Activated CD4-positive, alpha-beta T cell treated with anti-CD3 and anti-CD28 coated beads, Interleukin-10, Interleukin-2, amounts not matched to agents 100 ng/mL and 50 ng/mL, durations not matched to agents 16 hours and 8 hours (primary cell): ENCODE data around the gene NFATC1.
"Not testable (repeated sequence)": the region's sequence is repeated elsewhere in the genome, so short reads cannot be mapped to it uniquely, and the experiment has no call there.

Experiments used
- DNase-seq: peaks from one replicate; pipeline ENCODE4 v3.0.0-alpha.2; 2020

NFATC1 gene

DNA sequence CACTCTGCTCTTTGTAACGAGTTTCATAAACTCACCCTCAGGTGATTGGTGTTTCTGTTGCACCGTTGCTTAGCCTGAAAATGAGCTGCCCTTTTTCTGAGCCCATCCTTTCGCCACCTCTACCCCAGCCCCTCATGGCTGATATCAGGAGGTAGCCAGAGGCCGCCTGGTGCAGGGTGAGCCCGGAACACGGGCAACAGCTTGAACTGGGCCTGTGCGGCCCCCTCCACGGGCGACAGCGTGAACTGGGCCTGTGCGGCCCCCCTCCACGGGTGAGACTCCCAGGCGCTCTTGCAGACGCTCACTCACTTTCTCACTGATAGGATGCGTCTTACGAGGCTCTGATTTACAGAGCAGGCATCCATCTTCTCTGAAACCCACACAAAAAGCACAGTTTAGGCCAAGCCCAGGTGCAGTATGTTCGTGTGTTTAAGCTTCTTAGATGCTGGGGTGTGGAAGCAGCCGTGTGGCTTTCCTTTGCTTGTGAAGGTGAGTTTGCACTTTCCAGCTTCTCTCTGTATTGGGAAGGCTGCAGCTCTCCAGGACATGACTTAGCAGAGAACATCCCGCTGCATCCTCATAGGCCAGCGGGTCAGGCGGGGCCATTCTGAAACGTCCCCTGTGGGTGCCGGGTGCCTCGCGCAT is 83.5 kb downstream of the NFATC1 start:
- no peak for DNase-seq

- DNase-seq: no peak
Measured at GRCh38 chr18:79479761-79480161, 84.0 kb downstream of the NFATC1 start.

DNA sequence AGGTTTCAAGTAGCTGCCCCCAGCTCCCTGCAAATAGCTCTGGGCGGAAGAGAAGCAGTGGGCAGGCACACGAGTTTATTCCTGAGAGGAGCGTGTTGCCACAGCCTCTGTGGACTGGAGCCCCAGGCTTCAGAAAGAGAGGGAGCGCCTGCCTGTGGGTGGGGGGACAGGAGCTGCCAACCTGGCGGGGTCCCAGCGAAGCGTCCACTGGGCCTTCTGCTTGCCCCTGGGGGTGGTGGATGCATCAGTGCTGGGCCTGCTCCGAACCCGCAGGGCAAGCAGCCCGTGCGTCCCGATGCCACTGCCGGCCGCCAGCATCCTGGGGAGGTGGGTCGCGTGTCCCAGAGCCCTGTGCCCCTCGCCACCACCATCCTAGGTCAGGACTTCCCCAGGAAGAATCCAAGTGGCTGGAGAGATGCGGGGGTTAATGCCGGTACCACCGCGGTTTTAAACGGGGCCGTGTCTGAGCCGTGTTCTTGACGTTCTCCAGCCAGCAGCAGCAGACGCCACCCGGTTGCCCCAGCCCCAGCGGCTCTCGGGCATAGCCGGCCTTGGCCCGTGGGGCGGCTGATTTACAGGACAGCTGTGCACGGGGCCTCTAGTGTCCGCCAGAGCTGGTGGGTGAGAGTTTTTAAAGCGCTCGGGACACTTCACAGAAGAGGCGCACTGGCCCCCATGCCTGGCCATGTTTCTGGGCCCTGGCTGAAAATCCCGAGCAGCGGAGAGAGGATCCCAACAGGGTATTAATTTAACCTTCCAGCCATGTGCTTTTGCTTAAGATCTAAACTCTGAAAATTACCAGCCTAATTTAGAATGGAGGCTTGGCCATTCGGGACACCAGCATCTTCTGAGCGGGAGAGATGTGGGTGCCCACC is 84.7 kb downstream of the NFATC1 start:
- no peak for DNase-seq

DNA sequence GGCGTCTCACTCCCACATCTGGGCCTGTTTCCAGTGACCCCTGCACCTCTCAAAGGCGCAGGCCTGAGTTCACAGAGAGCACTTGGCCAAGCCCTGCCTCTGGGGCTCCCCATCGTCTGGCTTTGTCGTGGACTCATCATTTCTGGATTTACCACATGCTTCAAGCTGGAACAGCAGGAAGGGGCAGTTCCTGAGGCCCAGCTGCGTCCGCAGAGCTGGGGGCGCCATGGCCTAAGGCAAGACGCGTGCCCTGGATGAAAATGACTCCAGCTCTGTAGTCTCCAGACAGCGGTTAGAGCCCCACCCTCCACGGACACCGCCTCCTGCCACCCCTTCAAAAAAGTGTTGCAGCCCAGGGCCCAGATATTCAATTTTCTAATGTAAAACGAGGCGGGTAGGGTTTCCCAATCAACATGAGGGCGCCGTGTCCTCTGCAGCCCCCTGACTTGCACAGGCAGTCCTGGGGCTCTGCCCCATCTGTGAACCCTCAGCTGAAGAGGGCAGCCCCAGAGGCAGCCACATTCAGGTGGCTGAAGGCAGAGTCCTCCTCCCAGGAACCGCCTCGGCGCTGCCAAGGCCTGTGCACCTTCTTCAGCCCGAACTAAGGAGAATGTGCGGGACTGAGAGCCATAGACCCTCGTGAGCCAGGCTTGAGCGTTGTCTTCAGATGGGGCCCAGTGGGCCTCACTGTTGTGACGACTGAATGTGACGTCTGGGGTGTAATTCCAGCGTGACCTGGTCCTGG is 85.5 kb downstream of the NFATC1 start:
- DNase-seq: no peak

- not testable (repeated sequence) for DNase-seq
Measured at GRCh38 chr18:79483393-79483792, 87.7 kb downstream of the NFATC1 start.

DNA sequence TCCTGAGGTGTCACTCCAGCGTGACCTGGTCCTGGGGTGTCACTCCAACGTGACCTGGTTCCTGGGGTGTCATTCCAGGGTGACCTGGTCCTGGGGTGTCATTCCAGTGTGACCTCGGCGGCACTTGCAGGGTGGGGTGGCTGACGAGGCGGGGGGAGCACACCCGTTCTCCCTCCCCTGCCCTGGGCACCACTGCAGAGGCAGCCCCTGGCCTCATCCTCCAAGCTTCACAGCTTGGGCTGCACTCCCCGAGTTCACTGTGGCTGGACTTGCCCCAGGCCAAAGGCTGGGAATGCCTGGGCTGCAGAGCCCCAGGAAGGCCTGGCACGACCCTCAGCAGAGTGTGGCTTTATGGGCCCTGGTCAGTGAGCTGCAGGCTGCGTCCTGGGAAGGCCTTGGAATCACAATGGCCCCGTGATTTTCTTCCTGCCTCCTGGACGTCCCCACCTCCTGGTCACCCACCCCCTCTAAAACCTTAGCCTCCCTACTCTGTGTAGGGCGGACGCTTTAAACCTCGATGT is 88.3 kb downstream of the NFATC1 start:
- no peak for DNase-seq

- no peak for DNase-seq
Measured at GRCh38 chr18:79484661-79485621, 89.2 kb downstream of the NFATC1 start.

- DNase-seq: no peak
Measured at GRCh38 chr18:79485788-79486355, 90.1 kb downstream of the NFATC1 start.

DNA sequence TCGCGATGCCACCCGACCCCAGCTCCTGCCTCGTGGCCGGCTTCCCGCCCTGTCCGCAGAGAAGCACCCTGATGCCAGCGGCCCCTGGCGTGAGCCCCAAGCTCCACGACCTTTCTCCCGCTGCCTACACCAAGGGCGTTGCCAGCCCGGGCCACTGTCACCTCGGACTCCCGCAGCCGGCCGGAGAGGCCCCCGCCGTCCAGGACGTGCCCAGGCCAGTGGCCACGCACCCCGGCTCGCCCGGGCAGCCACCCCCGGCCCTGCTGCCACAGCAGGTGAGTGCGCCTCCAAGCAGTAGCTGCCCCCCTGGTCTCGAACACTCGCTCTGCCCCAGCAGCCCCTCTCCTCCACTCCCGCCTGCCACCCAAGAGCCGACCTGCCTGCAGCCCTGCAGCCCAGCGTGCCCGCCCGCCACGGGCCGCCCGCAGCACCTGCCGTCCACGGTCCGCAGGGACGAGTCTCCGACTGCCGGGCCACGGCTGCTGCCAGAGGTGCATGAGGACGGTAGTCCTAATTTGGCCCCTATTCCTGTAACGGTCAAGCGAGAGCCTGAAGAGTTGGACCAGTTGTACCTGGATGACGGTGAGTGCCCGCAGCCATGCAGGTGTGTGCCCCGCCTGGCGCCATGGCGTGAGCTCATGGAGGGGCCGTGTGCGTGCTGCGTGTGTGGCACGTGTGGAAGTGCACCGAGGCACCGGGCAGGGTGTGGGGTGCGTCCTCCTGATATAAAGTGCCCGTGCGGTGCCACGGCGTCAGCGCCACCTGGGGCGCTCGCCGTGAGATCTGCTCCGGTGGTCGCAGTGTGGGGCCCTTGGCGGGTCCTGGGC is 90.8 kb downstream of the NFATC1 start:
- no peak for DNase-seq

DNA sequence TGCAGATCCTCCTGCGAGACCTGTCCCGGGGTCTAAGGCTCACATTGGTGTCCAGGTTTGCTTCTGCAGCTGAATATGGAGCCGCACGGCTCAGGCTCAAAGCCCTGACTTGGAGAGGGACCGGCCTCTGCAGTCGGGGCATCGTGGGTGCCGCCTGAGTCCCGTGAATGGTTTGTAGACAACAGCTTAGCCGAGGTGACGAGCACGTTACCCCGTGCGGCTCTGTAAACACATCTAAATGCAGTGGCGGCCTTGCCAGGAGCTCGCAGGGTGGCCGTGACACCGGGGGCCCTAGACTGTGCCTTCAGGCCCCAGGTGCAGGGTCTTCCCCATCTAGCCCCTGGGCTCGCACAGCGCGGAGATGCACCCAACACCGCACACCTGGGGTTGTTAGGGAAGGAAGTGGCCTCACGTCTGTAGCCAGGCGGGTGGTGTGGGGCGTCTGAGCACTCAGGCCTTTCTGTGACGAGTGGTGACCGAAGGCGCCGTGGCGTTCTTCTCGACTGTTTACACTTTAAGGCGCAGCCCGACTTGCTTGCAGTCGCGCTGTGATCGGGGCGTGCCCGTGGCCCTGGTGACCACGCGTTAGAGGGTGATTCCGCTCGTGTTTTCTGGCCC is 91.6 kb downstream of the NFATC1 start:
- DNase-seq: no peak

GRCh38 chr18:79487801-79488201 is 92.1 kb downstream of the NFATC1 start:
- DNase-seq: no peak

DNA sequence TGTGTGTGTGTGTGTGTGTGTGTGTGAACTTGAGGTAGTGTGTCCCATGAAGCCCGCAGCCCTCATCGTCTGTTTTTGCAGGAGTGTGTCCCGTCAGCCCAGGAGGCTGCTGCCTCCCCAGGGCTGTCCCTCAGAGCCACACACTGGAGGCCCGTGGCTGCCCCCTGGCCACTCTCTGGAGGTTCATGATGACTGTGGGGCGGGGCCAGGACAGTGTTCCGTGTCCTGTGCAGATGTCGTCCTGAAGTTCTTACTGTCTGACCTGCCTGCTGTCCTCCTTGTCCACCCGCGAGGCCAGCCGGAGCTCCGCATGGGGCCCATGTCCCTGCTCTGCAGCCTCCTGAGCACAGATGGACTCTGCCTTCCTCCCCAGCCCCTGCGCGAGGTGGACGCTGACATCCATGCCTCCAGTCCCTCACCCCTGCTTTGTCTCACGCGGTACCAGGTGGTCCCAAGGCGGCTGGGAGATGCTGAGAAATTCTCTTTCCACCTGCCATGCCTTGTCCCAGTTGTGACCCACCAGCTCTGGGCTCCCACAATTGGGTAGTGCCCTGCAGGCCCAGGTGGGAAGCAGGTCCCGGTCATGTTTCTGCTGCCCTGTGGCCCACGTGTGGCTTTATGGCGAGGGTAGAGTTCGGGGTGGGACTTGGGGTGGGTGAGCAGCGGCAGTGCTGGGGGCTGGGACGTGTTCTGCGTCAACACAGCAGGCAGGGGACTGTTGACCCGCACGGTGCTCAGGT is 92.8 kb downstream of the NFATC1 start:
- no peak for DNase-seq

DNA sequence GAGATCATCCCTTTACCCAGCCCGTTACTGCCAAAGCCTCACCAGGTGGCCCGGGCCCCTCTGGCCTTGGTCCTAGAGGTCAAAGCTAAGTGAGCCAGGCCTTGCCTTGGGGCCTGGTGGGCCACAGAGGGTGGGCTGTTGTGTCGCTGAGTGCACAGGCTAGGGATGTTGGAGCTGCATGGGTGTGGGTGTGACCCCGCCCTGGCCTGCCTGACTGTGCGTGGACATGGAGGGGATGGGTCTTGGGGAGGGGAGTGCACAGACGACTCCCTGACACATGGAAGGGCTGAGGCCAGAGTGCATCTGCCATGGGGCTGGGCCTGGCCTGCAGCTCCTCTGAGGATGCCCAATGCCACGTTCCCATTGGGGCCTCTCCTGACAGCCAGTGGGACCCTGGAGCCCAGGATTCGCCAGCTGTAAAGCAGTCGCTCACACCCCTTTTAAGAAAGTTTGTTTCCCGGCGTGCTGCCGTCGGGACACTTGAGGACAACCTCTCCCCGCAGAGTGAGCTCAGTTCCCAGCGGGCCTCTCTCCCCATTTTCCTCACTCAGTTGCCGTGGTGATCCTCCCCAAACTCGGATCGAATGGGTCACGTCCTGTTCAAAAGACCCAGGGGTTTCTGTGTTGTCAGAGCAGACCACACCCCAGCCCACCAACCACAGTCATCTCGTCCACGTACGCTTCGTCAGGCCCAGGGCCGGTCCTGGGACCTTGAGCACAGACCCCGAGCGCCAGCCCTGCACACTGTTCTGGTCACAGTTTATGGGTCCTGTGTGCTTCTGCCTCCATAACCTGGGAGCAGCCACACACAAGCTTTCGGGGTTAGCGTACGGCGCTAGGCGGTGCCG is 93.5 kb downstream of the NFATC1 start:
- no peak for DNase-seq

DNA sequence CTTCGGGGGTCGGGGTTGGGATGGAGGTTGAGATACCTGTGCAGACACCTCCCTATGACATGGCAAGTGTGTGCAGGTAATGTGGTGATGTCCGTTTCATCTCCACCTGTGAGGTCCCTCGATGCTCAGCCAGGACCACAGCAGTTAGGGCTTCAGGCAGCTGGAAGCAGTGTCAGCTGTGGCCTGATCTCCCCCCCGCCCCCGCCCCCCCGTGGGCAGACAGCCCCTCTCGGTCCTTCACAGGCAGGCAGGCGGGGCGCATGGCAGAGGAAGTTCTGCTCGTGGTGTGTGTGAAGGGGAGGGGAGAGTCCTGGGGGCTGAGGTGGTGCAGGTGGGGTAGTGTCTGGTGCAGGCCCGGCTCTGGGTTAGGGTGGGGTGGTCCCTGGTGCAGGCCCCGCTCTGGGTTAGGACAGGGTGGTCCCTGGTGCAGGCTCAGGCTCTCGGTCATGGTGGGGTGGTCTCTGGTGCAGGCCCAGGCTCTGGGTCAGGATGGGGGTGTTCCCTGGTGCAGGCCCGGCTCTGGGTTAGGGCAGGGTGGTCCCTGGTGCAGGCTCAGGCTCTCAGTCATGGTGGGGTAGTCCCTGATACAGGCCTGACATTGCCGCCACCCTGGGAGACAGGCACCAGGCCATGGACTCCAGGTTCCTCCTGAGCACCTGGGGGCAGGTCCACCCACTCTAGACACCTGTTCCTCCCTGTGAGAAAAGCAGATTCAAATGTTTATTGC is 94.3 kb downstream of the NFATC1 start:
- no peak for DNase-seq

GRCh38 chr18:79490626-79491041 is 94.9 kb downstream of the NFATC1 start:
- no peak for DNase-seq

- DNase-seq: no peak
Measured at GRCh38 chr18:79491081-79491551, 95.4 kb downstream of the NFATC1 start.

GRCh38 chr18:79493211-79493800 is 97.6 kb downstream of the NFATC1 start:
- no peak for DNase-seq
